Epithelial cell of esophagus (primary cell): Measurements from ENCODE around the gene STYK1.

Experiments
- DNase-seq: peaks from one replicate; pipeline ENCODE4 v3.0.0; 2010; ENCODE audit warnings: low read depth
- H3K4me3 ChIP-seq: 2 replicates; pipeline ENCODE4 v1.5.1; 2011; ENCODE audit warnings: mild to moderate bottlenecking, low read length, control low read depth
- TF ChIP-seq, protein P1 (sequence below): IDR thresholded peaks from 2 replicates; pipeline ENCODE4 v1.5.1; 2011; ENCODE audit warnings: low read depth, mild to moderate bottlenecking, low read length, control low read depth, inconsistent platforms; ENCODE audit not compliant: insufficient read depth; ENCODE audit errors: missing control alignments

STYK1 gene

DNA sequence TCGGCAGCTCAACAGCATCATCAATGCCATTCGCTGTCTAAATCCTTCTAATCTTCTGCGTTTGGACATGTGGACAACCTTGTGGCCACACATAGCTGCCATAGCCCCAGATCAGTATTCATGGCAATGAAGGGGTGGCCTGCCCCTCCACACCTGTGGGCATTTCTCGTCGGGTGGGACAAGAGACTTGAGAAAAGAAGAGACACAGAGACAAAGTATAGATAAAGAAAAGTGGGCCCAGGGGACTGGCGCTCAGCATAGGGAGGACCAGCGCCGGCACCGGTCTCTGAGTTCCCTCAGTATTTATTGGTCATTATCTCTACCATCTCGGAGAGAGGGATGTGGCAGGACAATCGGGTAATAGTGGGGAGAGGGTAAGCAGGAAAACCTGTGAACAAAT is 102.7 kb downstream of the STYK1 start:
- TF ChIP-seq, protein P1, sequence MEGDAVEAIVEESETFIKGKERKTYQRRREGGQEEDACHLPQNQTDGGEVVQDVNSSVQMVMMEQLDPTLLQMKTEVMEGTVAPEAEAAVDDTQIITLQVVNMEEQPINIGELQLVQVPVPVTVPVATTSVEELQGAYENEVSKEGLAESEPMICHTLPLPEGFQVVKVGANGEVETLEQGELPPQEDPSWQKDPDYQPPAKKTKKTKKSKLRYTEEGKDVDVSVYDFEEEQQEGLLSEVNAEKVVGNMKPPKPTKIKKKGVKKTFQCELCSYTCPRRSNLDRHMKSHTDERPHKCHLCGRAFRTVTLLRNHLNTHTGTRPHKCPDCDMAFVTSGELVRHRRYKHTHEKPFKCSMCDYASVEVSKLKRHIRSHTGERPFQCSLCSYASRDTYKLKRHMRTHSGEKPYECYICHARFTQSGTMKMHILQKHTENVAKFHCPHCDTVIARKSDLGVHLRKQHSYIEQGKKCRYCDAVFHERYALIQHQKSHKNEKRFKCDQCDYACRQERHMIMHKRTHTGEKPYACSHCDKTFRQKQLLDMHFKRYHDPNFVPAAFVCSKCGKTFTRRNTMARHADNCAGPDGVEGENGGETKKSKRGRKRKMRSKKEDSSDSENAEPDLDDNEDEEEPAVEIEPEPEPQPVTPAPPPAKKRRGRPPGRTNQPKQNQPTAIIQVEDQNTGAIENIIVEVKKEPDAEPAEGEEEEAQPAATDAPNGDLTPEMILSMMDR: no peak
- DNase-seq: no peak
- no peak overlapping the region for H3K4me3 ChIP-seq
